CD4-positive, alpha-beta memory T cell (primary cell): ENCODE data around the gene RNF152. TPM values are rescaled to one million over a fixed set of nuclear protein-coding genes. Genes with fewer than 3 reads are reported as not detected.

Source experiments
- CTCF ChIA-PET: fragments of 350-600 bp; sonication (Branson Sonifier 250); formaldehyde crosslinking; loops from one replicate; lab custom pipeline; 2021; ENCODE audit warnings: inconsistent platforms; ENCODE audit not compliant: partially characterized antibody; lab: Charles Lee
- POLR2A ChIA-PET: fragments of 350-600 bp; sonication (Branson Sonifier 250); formaldehyde crosslinking; loops from one replicate; lab custom pipeline; 2021; ENCODE audit not compliant: partially characterized antibody; lab: Charles Lee
- DNase-seq, 5 donors: peaks; one replicate each; pipeline versions ENCODE4 v3.0.0 to v3.0.0-alpha.2; 2020 to 2022; ENCODE audit warnings: mixed read lengths in 1 of 5
- H3K27ac ChIP-seq: one replicate; pipeline ENCODE4 v1.7.0; 2013; ENCODE audit warnings: low read depth, low read length
- H3K27me3 ChIP-seq: 2 replicates; pipeline ENCODE4 v1.7.0; 2013; ENCODE audit warnings: mild to moderate bottlenecking, low read length, moderate library complexity; ENCODE audit not compliant: insufficient read depth
- H3K36me3 ChIP-seq: 2 replicates; pipeline ENCODE4 v1.7.0; 2013; ENCODE audit warnings: mild to moderate bottlenecking, low read length, moderate library complexity; ENCODE audit not compliant: insufficient read depth
- H3K4me1 ChIP-seq: 2 replicates; pipeline ENCODE4 v1.7.0; 2013; ENCODE audit warnings: mild to moderate bottlenecking, low read length, moderate library complexity; ENCODE audit not compliant: insufficient read depth
- H3K4me3 ChIP-seq, 2 donors: one replicate each; pipeline ENCODE4 v1.7.0; 2013; ENCODE audit warnings: low read length in 2 of 2, mild to moderate bottlenecking in 1 of 2
- H3K9me3 ChIP-seq, 2 donors: one replicate each; pipeline ENCODE4 v1.7.0; 2013; ENCODE audit warnings: low read length in 2 of 2, control low read depth in 1 of 2; ENCODE audit not compliant: control insufficient read depth in 1 of 2
- H3K27ac Mint-ChIP-seq, 7 donors: one replicate each; pipeline ENCODE4 v1.8.0; 2020 to 2021; ENCODE audit warnings: mixed read lengths in 7 of 7, mild to moderate bottlenecking in 6 of 7, inconsistent platforms in 3 of 7, moderate library complexity in 3 of 7
- H3K27me3 Mint-ChIP-seq, 2 donors: one replicate each; pipeline ENCODE4 v1.8.0; 2020 to 2021; ENCODE audit warnings: mixed read lengths in 2 of 2
- H3K36me3 Mint-ChIP-seq, 2 donors: one replicate each; pipeline ENCODE4 v1.8.0; 2020 to 2021; ENCODE audit warnings: mixed read lengths in 2 of 2, inconsistent platforms in 1 of 2, mild to moderate bottlenecking in 1 of 2
- H3K4me1 Mint-ChIP-seq, 4 donors: one replicate each; pipeline ENCODE4 v1.8.0; 2020 to 2021; ENCODE audit warnings: mixed read lengths in 4 of 4, mild to moderate bottlenecking in 1 of 4
- H3K4me3 Mint-ChIP-seq, 8 donors: one replicate each; pipeline ENCODE4 v1.8.0; 2020 to 2021; ENCODE audit warnings: mixed read lengths in 8 of 8, mild to moderate bottlenecking in 7 of 8, moderate library complexity in 6 of 8, inconsistent platforms in 3 of 8
- H3K9me3 Mint-ChIP-seq, 8 donors: one replicate each; pipeline ENCODE4 v1.8.0; 2020 to 2021; ENCODE audit warnings: mixed read lengths in 8 of 8, mild to moderate bottlenecking in 5 of 8, inconsistent platforms in 3 of 8, moderate library complexity in 1 of 8
- intact Hi-C: fragments of 100-400 bp; cut with micrococcal nuclease; formaldehyde crosslinking; loops from one replicate; pipeline ENCODE4 v1.15.1; 2023
- polyA plus RNA-seq, 2 donors: library from polyadenylated mRNA; unstranded; fragments of 300-500 nt; fragmentation: Illumina TruSeq; gene quantifications; one replicate each; pipeline ENCODE4 v1.2.3, GENCODE V29; 2021
- total RNA-seq, 2 experiments: library from RNA; stranded (reverse); gene quantifications; one replicate each; pipeline ENCODE4 v1.2.3, GENCODE V29; 2021

RNF152 gene
- total and polyA plus RNA-seq, 4 experiments from 2014 or later = 0.06 to 0.20 TPM; not detected in 2

GRCh38 chr18:61833387-61833786, 59.4 kb downstream of the RNF152 start:
- Histone ChIP-seq H3K4me1 (peaks cover 20% of the 10 kb centered on the region), H3K27ac (no peak overlapping the region), H3K4me3 (no peak overlapping the region), H3K9me3 (no peaks in the 10 kb centered on the region), H3K27me3 (no peaks in the 10 kb centered on the region), H3K36me3 (no peaks in the 10 kb centered on the region)
- ChIA-PET CTCF (interaction anchor here (1.0 kb wide), 1 partner anchor 220 kb away, joined by 3 read pairs; no protein-coding TSS in a partner anchor), POLR2A (no interaction called here)
- peaks cover 1 to 6% of the 10 kb centered on the region in 2 donors for H3K27me3 Mint-ChIP-seq
- peaks cover 18 to 24% (median 21%) of the 10 kb centered on the region in 4 donors for H3K4me1 Mint-ChIP-seq
- peaks cover 0 to 2% (median 0%) of the 10 kb centered on the region in 8 donors for H3K9me3 Mint-ChIP-seq
- intact Hi-C loops = loop anchor here (2.0 kb wide), 1 partner anchor 61 kb away; no protein-coding TSS in a partner anchor
- peak overlapping the region in 1 of 7 donors; percentile 49 for H3K27ac Mint-ChIP-seq
- DNase-seq = peak in 4 of 5 donors; percentile 9 to 28 (median 16)
- H3K4me3 Mint-ChIP-seq = peak overlapping the region in 7 of 8 donors; percentile 7 to 76 (median 49)
- H3K36me3 Mint-ChIP-seq = no peaks in the 10 kb centered on the region

- ChIA-PET CTCF (interaction anchor here (1.0 kb wide), 1 partner anchor 220 kb away, joined by 3 read pairs; no protein-coding TSS in a partner anchor), POLR2A (no interaction called here)
- Mint-ChIP-seq H3K36me3 (no peaks in the 10 kb centered on the region), H3K9me3 (peaks cover 0 to 2% (median 0%) of the 10 kb centered on the region in 8 donors), H3K4me1 (peaks cover 18 to 24% (median 21%) of the 10 kb centered on the region in 4 donors), H3K4me3 (peak overlapping the region in 4 of 8 donors; percentile 9 to 76 (median 62)), H3K27ac (peak overlapping the region in 1 of 7 donors; percentile 14), H3K27me3 (peaks cover 1 to 6% of the 10 kb centered on the region in 2 donors)
- H3K27ac ChIP-seq = no peak overlapping the region
- intact Hi-C loops = loop anchor here (2.0 kb wide), 1 partner anchor 62 kb away; no protein-coding TSS in a partner anchor
- no peak overlapping the region for H3K4me3 ChIP-seq
- no peaks in the 10 kb centered on the region for H3K9me3 ChIP-seq
- no peak for DNase-seq
- H3K27me3 ChIP-seq = no peaks in the 10 kb centered on the region
- H3K36me3 ChIP-seq = no peaks in the 10 kb centered on the region
- peaks cover 20% of the 10 kb centered on the region for H3K4me1 ChIP-seq
Measured at GRCh38 chr18:61832858-61833257, 59.9 kb downstream of the RNF152 start.

GRCh38 chr18:61831071-61831470, 61.7 kb downstream of the RNF152 start:
- Histone ChIP-seq H3K4me3 (no peak overlapping the region), H3K27me3 (no peaks in the 10 kb centered on the region), H3K36me3 (no peaks in the 10 kb centered on the region), H3K4me1 (peaks cover 20% of the 10 kb centered on the region), H3K27ac (no peak overlapping the region), H3K9me3 (no peaks in the 10 kb centered on the region)
- Mint-ChIP-seq H3K4me1 (peaks cover 18 to 24% (median 21%) of the 10 kb centered on the region in 4 donors), H3K9me3 (peaks cover 0 to 2% (median 0%) of the 10 kb centered on the region in 8 donors), H3K4me3 (no peak overlapping the region), H3K27me3 (peaks cover 1 to 4% of the 10 kb centered on the region in 2 donors), H3K27ac (no peak overlapping the region), H3K36me3 (no peaks in the 10 kb centered on the region)
- intact Hi-C loops = no loop called here
- ChIA-PET POLR2A (no interaction called here), CTCF (interaction anchor here (1.1 kb wide), 1 partner anchor 10 kb away, joined by 3 read pairs; no protein-coding TSS in a partner anchor)
- DNase-seq = no peak

GRCh38 chr18:61829108-61829507, 63.7 kb downstream of the RNF152 start:
- no peaks in the 10 kb centered on the region for H3K36me3 Mint-ChIP-seq
- Histone ChIP-seq H3K4me3 (no peak overlapping the region), H3K4me1 (peaks cover 18% of the 10 kb centered on the region), H3K27ac (no peak overlapping the region), H3K27me3 (no peaks in the 10 kb centered on the region), H3K9me3 (no peaks in the 10 kb centered on the region), H3K36me3 (no peaks in the 10 kb centered on the region)
- H3K9me3 Mint-ChIP-seq = no peaks in the 10 kb centered on the region
- H3K4me1 Mint-ChIP-seq = peaks cover 16 to 17% (median 16%) of the 10 kb centered on the region in 4 donors
- H3K27me3 Mint-ChIP-seq = peaks cover 1 to 3% of the 10 kb centered on the region in 2 donors
- POLR2A ChIA-PET = no interaction called here
- no peak for DNase-seq
- CTCF ChIA-PET = no interaction called here
- H3K27ac Mint-ChIP-seq = no peak overlapping the region
- intact Hi-C loops = no loop called here
- H3K4me3 Mint-ChIP-seq = no peak overlapping the region

- no peak for DNase-seq
- intact Hi-C loops = no loop called here
- Histone ChIP-seq H3K27ac (no peak overlapping the region), H3K9me3 (no peaks in the 10 kb centered on the region), H3K4me3 (no peak overlapping the region), H3K27me3 (no peaks in the 10 kb centered on the region), H3K4me1 (peaks cover 2% of the 10 kb centered on the region), H3K36me3 (no peaks in the 10 kb centered on the region)
- ChIA-PET CTCF (interaction anchor here (1.2 kb wide), 1 partner anchor 9 kb away, joined by 3 read pairs; no protein-coding TSS in a partner anchor), POLR2A (no interaction called here)
- H3K27ac Mint-ChIP-seq = no peak overlapping the region
- H3K4me1 Mint-ChIP-seq = peaks cover under 1 to 2% (median under 1%) of the 10 kb centered on the region in 4 donors
- no peaks in the 10 kb centered on the region for H3K36me3 Mint-ChIP-seq
- H3K9me3 Mint-ChIP-seq = no peaks in the 10 kb centered on the region
- peaks cover 1 to 3% of the 10 kb centered on the region in 2 donors for H3K27me3 Mint-ChIP-seq
- no peak overlapping the region for H3K4me3 Mint-ChIP-seq
Measured at GRCh38 chr18:61827591-61827990, 65.2 kb downstream of the RNF152 start.

- H3K27me3 ChIP-seq = no peaks in the 10 kb centered on the region
- no peak overlapping the region for H3K4me3 ChIP-seq
- Mint-ChIP-seq H3K4me3 (no peak overlapping the region), H3K27ac (no peak overlapping the region), H3K9me3 (no peaks in the 10 kb centered on the region), H3K4me1 (peaks cover 0 to 1% (median 0%) of the 10 kb centered on the region in 4 donors), H3K36me3 (no peaks in the 10 kb centered on the region), H3K27me3 (peaks cover under 1 to 3% of the 10 kb centered on the region in 2 donors)
- no peak overlapping the region for H3K27ac ChIP-seq
- no peaks in the 10 kb centered on the region for H3K4me1 ChIP-seq
- no peaks in the 10 kb centered on the region for H3K36me3 ChIP-seq
- intact Hi-C loops = no loop called here
- DNase-seq = no peak
- CTCF ChIA-PET = no interaction called here
- no peaks in the 10 kb centered on the region for H3K9me3 ChIP-seq
- POLR2A ChIA-PET = no interaction called here
Measured at GRCh38 chr18:61825386-61825785, 67.4 kb downstream of the RNF152 start.

- intact Hi-C loops = no loop called here
Measured at GRCh38 chr18:61824733-61825363, 68.0 kb downstream of the RNF152 start.

More at GRCh38 chr18:61824733-61825363, 68.0 kb downstream of the RNF152 start:
- Histone ChIP-seq H3K9me3 (no peaks in the 10 kb centered on the region), H3K4me1 (no peaks in the 10 kb centered on the region), H3K27ac (no peak overlapping the region), H3K36me3 (no peaks in the 10 kb centered on the region), H3K27me3 (no peaks in the 10 kb centered on the region), H3K4me3 (no peak overlapping the region)
- H3K9me3 Mint-ChIP-seq = no peaks in the 10 kb centered on the region
- CTCF ChIA-PET = no interaction called here
- DNase-seq = no peak
- peaks cover 0 to 1% (median 0%) of the 10 kb centered on the region in 4 donors for H3K4me1 Mint-ChIP-seq
- H3K27me3 Mint-ChIP-seq = peaks cover 0 to 3% of the 10 kb centered on the region in 2 donors
- H3K36me3 Mint-ChIP-seq = no peaks in the 10 kb centered on the region
- no peak overlapping the region for H3K27ac Mint-ChIP-seq
- POLR2A ChIA-PET = no interaction called here
- H3K4me3 Mint-ChIP-seq = no peak overlapping the region
